ENCODE results near the gene SLC46A2. TPM values are rescaled to one million over a fixed set of nuclear protein-coding genes. Genes with fewer than 3 reads are reported as not detected.

SLC46A2 gene
- total and polyA plus RNA-seq, 2 experiments from 2014 or later = 0.11 TPM; not detected in 1

DNA sequence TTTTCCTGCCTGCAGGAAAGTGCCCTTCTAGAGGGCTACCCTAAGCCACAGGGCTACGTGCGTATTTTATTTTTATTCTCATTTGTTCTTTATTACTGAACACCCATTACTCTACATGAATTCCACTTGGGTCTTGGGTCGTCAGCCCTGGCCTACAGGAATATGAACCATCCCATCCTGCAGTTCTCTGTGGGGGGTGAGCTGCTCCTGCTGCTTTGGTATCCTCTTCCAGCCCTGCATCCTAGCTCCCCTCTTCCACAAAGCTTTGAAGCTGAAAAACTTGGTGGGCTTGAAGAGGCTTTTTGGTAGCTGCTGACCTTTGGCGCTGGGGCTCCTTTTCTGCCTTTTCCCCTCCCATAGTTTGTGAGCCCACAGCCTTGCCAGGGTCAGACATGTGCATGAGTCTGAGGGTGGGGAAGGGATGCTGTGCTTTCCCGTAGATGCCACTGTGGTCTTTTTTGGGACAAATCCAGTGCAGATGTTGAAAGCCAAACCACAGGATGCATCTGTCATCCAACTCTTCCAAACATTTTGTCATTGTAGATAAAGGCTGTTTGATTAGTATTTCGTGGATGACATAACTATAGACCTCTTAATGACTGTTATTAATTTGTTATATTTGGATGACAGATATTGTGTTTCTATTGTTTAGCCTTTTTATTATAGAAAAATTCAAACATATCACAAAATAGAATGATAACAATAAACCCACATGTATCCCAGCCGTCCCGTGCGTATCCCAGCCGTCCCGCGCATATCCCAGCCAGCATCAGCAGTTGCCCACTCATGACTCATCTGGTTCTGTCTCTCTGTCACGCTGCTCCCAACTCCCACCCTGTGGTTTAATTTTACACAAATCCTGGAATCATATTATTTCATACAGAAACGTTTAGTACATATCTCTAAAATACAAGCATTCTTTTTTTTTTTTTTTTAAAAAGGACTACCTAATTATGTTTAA is 43.9 kb downstream of the SLC46A2 start (continued):
- TF ChIP-seq, protein P1, sequence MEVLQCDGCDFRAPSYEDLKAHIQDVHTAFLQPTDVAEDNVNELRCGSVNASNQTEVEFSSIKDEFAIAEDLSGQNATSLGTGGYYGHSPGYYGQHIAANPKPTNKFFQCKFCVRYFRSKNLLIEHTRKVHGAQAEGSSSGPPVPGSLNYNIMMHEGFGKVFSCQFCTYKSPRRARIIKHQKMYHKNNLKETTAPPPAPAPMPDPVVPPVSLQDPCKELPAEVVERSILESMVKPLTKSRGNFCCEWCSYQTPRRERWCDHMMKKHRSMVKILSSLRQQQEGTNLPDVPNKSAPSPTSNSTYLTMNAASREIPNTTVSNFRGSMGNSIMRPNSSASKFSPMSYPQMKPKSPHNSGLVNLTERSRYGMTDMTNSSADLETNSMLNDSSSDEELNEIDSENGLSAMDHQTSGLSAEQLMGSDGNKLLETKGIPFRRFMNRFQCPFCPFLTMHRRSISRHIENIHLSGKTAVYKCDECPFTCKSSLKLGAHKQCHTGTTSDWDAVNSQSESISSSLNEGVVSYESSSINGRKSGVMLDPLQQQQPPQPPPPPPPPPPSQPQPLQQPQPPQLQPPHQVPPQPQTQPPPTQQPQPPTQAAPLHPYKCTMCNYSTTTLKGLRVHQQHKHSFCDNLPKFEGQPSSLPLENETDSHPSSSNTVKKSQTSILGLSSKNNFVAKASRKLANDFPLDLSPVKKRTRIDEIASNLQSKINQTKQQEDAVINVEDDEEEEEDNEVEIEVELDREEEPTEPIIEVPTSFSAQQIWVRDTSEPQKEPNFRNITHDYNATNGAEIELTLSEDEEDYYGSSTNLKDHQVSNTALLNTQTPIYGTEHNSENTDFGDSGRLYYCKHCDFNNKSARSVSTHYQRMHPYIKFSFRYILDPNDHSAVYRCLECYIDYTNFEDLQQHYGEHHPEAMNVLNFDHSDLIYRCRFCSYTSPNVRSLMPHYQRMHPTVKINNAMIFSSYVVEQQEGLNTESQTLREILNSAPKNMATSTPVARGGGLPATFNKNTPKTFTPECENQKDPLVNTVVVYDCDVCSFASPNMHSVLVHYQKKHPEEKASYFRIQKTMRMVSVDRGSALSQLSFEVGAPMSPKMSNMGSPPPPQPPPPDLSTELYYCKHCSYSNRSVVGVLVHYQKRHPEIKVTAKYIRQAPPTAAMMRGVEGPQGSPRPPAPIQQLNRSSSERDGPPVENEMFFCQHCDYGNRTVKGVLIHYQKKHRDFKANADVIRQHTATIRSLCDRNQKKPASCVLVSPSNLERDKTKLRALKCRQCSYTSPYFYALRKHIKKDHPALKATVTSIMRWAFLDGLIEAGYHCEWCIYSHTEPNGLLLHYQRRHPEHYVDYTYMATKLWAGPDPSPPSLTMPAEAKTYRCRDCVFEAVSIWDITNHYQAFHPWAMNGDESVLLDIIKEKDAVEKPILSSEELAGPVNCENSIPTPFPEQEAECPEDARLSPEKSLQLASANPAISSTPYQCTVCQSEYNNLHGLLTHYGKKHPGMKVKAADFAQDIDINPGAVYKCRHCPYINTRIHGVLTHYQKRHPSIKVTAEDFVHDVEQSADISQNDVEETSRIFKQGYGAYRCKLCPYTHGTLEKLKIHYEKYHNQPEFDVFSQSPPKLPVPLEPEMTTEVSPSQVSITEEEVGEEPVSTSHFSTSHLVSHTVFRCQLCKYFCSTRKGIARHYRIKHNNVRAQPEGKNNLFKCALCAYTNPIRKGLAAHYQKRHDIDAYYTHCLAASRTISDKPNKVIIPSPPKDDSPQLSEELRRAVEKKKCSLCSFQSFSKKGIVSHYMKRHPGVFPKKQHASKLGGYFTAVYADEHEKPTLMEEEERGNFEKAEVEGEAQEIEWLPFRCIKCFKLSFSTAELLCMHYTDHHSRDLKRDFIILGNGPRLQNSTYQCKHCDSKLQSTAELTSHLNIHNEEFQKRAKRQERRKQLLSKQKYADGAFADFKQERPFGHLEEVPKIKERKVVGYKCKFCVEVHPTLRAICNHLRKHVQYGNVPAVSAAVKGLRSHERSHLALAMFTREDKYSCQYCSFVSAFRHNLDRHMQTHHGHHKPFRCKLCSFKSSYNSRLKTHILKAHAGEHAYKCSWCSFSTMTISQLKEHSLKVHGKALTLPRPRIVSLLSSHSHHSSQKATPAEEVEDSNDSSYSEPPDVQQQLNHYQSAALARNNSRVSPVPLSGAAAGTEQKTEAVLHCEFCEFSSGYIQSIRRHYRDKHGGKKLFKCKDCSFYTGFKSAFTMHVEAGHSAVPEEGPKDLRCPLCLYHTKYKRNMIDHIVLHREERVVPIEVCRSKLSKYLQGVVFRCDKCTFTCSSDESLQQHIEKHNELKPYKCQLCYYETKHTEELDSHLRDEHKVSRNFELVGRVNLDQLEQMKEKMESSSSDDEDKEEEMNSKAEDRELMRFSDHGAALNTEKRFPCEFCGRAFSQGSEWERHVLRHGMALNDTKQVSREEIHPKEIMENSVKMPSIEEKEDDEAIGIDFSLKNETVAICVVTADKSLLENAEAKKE (CRISPR knock-in tag; IDR thresholded peaks at IDR 0.05) = no peak
- no peak for TF ChIP-seq EZH2 (IDR thresholded peaks at IDR 0.05; ENCODE audit: low read depth, unreplicated experiment)
- no peak for TF ChIP-seq ZNF331 (CRISPR knock-in tag; IDR thresholded peaks at IDR 0.05; ENCODE audit: low read depth)
- TF ChIP-seq EZH2phosphoT487 (IDR thresholded peaks at IDR 0.05; ENCODE audit: unreplicated experiment) = no peak
- TF ChIP-seq NANOG (IDR thresholded peaks at IDR 0.05; ENCODE audit: borderline replicate concordance) = no peak
- TF ChIP-seq ZNF114 (CRISPR knock-in tag; IDR thresholded peaks at IDR 0.05) = no peak
- no peak for TF ChIP-seq POLR2AphosphoS5 (IDR thresholded peaks at IDR 0.05; ENCODE audit: low read depth)
- TF ChIP-seq, protein P2, sequence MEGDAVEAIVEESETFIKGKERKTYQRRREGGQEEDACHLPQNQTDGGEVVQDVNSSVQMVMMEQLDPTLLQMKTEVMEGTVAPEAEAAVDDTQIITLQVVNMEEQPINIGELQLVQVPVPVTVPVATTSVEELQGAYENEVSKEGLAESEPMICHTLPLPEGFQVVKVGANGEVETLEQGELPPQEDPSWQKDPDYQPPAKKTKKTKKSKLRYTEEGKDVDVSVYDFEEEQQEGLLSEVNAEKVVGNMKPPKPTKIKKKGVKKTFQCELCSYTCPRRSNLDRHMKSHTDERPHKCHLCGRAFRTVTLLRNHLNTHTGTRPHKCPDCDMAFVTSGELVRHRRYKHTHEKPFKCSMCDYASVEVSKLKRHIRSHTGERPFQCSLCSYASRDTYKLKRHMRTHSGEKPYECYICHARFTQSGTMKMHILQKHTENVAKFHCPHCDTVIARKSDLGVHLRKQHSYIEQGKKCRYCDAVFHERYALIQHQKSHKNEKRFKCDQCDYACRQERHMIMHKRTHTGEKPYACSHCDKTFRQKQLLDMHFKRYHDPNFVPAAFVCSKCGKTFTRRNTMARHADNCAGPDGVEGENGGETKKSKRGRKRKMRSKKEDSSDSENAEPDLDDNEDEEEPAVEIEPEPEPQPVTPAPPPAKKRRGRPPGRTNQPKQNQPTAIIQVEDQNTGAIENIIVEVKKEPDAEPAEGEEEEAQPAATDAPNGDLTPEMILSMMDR (conservative IDR thresholded peaks at IDR 0.05; ENCODE audit: low read depth in 2 of 2) = no peak
